Stomach (tissue), 19 donors: Measurements from ENCODE around the gene OR4K5. TPM values are rescaled to one million over a fixed set of nuclear protein-coding genes. Genes with fewer than 3 reads are reported as not detected.

ENCODE experiments used
- DNase-seq, 2 donors: peaks; one replicate each; pipeline versions ENCODE4 v3.0.0 to v3.0.0-alpha.2; 2013 to 2019
- H3K27ac ChIP-seq, 5 donors: fragments of 200-600 bp in 4 of 5; sonication (generic) in 4 of 5; one replicate each; pipeline ENCODE4 v1.5.1; 2013 to 2019; ENCODE audit warnings: mild to moderate bottlenecking in 1 of 5, moderate library complexity in 1 of 5
- H3K27me3 ChIP-seq, 3 donors: fragments of 200-600 bp; sonication (generic); one replicate each; pipeline ENCODE4 v1.5.1; 2017 to 2019; ENCODE audit warnings: mixed run types in 1 of 3
- H3K36me3 ChIP-seq, 4 donors: fragments of 200-600 bp; sonication (generic); 1 replicate in 3 of 4; 2 replicates in 1 of 4; pipeline ENCODE4 v1.5.1; 2016 to 2019
- H3K4me1 ChIP-seq, 4 donors: fragments of 200-600 bp; sonication (generic); one replicate each; pipeline ENCODE4 v1.5.1; 2016 to 2019
- H3K4me3 ChIP-seq, 4 donors: fragments of 200-600 bp; sonication (generic) in 3 of 4; one replicate each; pipeline ENCODE4 v1.5.1; 2016 to 2019; ENCODE audit warnings: mild to moderate bottlenecking in 1 of 4
- H3K9me3 ChIP-seq, 4 donors: fragments of 200-600 bp; sonication (generic); one replicate each; pipeline ENCODE4 v1.5.1; 2016 to 2019
- EP300 ChIP-seq: sonication (generic); formaldehyde crosslinking; IDR thresholded peaks from one replicate; pipeline ENCODE4 v1.6.1; 2017; ENCODE audit warnings: antibody characterized with exemption
- POLR2A ChIP-seq, 4 donors: fragments of 450-650 bp; IDR thresholded peaks; one replicate each; pipeline ENCODE4 v1.6.1; 2016; ENCODE audit warnings: antibody characterized with exemption in 4 of 4, control low read depth in 2 of 4, mild to moderate bottlenecking in 1 of 4, moderate library complexity in 1 of 4
- POLR2AphosphoS5 ChIP-seq, 3 donors: sonication (generic); formaldehyde crosslinking; IDR thresholded peaks; one replicate each; pipeline ENCODE4 v1.6.1; 2016; ENCODE audit warnings: antibody characterized with exemption in 3 of 3
- WGBS, 5 donors: extraction: QIAGEN DNeasy Blood & Tissue Kit in 3 of 5; methylation state at CpG; one replicate each; pipeline versions ENCODE4 v1.1.5 to v1.1.7; 2013 to 2018; 5-methylcytosine and 5-hydroxymethylcytosine counted together
- intact Hi-C: fragments of 100-400 bp; cut with DNase I; formaldehyde crosslinking; loops from one replicate; pipeline ENCODE4 v1.15.1; 2023; ENCODE audit warnings: low total_unique reads
- long read RNA-seq, 10 donors: transcript quantifications; one replicate each; lab custom pipeline, GENCODE V29; 2026
- polyA plus RNA-seq, 3 donors: library from polyadenylated mRNA; stranded (reverse); fragments of 200-250 nt; gene quantifications; one replicate each; pipeline ENCODE4 v1.2.3, GENCODE V29; 2013
- total RNA-seq, 5 donors: library from RNA; depleted of rRNA; stranded (reverse); fragments of >200 nt; gene quantifications; one replicate each; pipeline versions ENCODE4 v1.1.0 to v1.2.3, GENCODE V29; 2014 to 2016
- TF ChIP-seq, protein P1 (sequence below), 7 experiments: fragments of 450-650 bp in 4 of 7; fragments of 200-600 bp in 3 of 7; sonication (generic) in 3 of 7; IDR thresholded peaks; one replicate each; pipeline ENCODE4 v1.5.1; 2016 to 2019; ENCODE audit warnings: antibody characterized with exemption in 7 of 7, control low read depth in 2 of 7, mild to moderate bottlenecking in 1 of 7
- donor health status: healthy with polysubstance abuse.
- donor health status: Bipolar disorder and iron deficiency.
- donor health status: healthy.

OR4K5 gene, protein sequence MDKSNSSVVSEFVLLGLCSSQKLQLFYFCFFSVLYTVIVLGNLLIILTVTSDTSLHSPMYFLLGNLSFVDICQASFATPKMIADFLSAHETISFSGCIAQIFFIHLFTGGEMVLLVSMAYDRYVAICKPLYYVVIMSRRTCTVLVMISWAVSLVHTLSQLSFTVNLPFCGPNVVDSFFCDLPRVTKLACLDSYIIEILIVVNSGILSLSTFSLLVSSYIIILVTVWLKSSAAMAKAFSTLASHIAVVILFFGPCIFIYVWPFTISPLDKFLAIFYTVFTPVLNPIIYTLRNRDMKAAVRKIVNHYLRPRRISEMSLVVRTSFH
- total RNA-seq = not detected
- not detected for polyA plus RNA-seq
- long read RNA-seq, donor 1 = 0 reads
- long read RNA-seq, donor 2 = 0 reads
- long read RNA-seq, donor 3 = 0 reads
- long read RNA-seq, donor 4 = 0 reads
- long read RNA-seq, donor 5 = 0 reads
- long read RNA-seq, donor 6 = 0 reads
- long read RNA-seq, donor 7 = 0 reads
- long read RNA-seq, donor 8 = 0 reads
- long read RNA-seq, donor 9 = 0 reads
- long read RNA-seq, donor 10 = 0 reads

DNA sequence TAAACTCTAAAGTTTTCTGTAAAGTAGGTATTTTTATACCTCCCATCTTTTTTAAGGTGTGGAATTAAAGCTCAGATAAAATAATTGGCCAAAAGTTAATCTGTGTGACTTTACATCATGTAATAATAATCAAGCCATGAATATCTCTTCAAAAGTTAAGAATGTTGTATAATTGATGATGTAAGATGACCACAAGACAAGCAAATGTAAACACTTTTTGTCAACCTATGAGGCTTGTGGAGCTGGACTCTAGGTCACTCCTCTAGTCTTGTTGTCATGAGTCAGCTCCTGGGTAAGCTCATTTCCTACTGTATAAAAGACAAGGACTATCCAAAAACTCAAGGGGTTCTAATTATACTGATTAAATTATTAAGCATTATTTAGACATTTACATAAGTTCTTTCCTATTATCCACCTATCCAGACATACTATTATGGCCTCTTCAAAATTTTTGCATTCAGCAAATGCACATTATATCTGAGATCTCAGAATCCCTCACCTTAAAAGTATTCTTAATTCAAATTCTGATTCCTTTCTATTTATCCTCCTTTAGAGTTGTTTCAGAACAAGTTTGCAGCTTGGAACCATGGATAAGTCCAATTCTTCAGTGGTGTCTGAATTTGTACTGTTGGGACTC, at the start of gene OR4K5:
TSS of gene OR4K5 (plus strand) at position 587 of the 637 bp plus-strand sequence. CDS start at position 587, 0 bp downstream.
- H3K9me3 ChIP-seq = no peaks in the 10 kb centered on the region
- no peak within 1 kb of the TSS for H3K4me3 ChIP-seq
- TF ChIP-seq EP300 (no peak), POLR2AphosphoS5 (IDR thresholded peaks at IDR 0.05) (no peak), POLR2A (IDR thresholded peaks at IDR 0.05) (no peak)
- TF ChIP-seq, protein P1, sequence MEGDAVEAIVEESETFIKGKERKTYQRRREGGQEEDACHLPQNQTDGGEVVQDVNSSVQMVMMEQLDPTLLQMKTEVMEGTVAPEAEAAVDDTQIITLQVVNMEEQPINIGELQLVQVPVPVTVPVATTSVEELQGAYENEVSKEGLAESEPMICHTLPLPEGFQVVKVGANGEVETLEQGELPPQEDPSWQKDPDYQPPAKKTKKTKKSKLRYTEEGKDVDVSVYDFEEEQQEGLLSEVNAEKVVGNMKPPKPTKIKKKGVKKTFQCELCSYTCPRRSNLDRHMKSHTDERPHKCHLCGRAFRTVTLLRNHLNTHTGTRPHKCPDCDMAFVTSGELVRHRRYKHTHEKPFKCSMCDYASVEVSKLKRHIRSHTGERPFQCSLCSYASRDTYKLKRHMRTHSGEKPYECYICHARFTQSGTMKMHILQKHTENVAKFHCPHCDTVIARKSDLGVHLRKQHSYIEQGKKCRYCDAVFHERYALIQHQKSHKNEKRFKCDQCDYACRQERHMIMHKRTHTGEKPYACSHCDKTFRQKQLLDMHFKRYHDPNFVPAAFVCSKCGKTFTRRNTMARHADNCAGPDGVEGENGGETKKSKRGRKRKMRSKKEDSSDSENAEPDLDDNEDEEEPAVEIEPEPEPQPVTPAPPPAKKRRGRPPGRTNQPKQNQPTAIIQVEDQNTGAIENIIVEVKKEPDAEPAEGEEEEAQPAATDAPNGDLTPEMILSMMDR (IDR thresholded peaks at IDR 0.05) = no peak
- H3K4me1 ChIP-seq = no peaks in the 10 kb centered on the region
- no peaks in the 10 kb centered on the region for H3K27me3 ChIP-seq
- intact Hi-C loops = no loop called here
- no peaks in the 10 kb centered on the region for H3K36me3 ChIP-seq
- H3K27ac ChIP-seq = no peak within 1 kb of the TSS
- no peak for DNase-seq

DNA sequence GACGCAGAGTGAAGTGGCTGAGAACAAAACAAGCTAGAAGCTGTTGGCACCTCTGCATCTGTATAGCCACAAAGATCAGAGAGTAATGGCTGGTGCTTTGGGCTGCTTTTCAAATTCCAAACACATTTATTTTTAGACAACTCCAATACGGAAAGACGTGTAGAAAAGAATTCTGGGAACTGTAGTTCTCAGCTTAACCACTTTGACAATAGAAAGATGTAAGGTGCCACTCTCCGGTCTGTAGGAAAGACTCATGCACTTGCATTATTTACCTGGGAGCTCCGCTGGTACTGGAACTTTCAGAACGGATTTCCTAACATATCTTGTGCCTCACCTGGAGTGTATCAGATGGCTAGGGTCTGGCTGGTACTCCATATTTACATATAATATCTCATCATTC, 47.2 kb upstream of the OR4K5 start:
- Histone ChIP-seq H3K9me3 (no peaks in the 10 kb centered on the region), H3K27ac (no peak overlapping the region), H3K36me3 (no peaks in the 10 kb centered on the region), H3K4me1 (no peaks in the 10 kb centered on the region), H3K4me3 (no peak overlapping the region), H3K27me3 (no peaks in the 10 kb centered on the region)
- WGBS, 5 donors = 22 to 36% (median 26%) methylated on average over 6 of the region's 6 CpGs
- no peak for DNase-seq
- intact Hi-C loops = no loop called here
- TF ChIP-seq EP300 = no peak
- no peak for TF ChIP-seq POLR2AphosphoS5 (IDR thresholded peaks at IDR 0.05)
- TF ChIP-seq POLR2A (IDR thresholded peaks at IDR 0.05) = no peak
- TF ChIP-seq, protein P1 (IDR thresholded peaks at IDR 0.05) = no peak

DNA sequence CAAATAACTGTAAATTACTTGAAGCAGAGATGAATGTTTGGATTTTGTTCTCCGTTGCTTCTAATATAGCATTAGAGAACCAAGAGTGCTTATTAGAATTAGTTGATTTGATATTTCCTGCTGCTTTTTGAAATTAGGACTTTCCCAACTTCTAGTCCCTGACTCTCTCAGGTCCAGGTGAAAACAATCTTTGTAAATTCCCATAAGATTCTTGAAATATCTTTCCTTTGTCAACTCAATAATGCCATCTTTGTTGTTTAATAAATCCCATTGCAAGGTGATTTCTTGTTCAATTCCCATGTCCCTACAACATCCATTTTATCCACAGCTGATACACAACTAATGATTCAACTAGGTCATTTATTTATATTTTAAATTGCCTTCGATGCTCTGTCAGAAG, 45.6 kb upstream of the OR4K5 start, which contains the start of gene OR4K2:
TSS of gene OR4K2 (plus strand) at position 301 of the 400 bp plus-strand sequence. CDS start 1,126 bp downstream, outside the sequence.
- no peak within 1 kb of the TSS for H3K4me3 ChIP-seq
- H3K4me1 ChIP-seq = no peaks in the 10 kb centered on the region
- TF ChIP-seq, protein P1 (IDR thresholded peaks at IDR 0.05) = no peak
- TF ChIP-seq POLR2AphosphoS5 (IDR thresholded peaks at IDR 0.05) (no peak), POLR2A (IDR thresholded peaks at IDR 0.05) (no peak), EP300 (no peak)
- H3K9me3 ChIP-seq = no peaks in the 10 kb centered on the region
- DNase-seq = no peak
- WGBS, 5 donors = 46 to 62% (median 51%) methylated on average over 2 of the region's 2 CpGs
- H3K27ac ChIP-seq = no peak within 1 kb of the TSS
- intact Hi-C loops = no loop called here
- H3K36me3 ChIP-seq = no peaks in the 10 kb centered on the region
- H3K27me3 ChIP-seq = no peaks in the 10 kb centered on the region

DNA sequence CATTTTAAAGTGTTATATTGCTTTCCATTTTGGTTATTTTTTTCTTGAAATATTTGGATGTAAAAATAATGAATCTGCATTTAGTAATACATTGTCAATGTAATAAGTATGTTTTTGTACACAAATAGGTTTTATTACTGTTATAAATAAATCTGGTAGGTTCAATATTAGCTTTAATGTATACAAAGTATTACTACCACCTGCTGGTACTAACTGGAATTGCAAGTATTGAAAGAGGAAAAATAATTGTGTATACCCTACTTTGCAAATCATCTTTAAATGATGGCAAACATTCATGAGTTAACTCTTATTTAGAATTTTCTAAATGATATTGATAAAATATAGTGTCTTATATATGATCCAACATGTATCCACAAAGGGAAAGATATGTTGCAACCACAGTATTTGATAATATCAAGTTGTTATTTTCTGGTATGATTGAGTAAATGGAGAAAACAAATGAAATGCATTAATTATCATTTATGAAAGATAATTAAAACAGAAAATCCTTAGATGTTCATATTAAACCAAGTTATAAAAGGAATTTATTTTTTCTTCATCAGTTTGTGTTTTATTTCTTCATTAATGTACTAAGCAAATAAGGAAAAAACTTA, 42.3 kb upstream of the OR4K5 start:
- H3K4me3 ChIP-seq = no peak overlapping the region
- intact Hi-C loops = no loop called here
- H3K36me3 ChIP-seq = no peaks in the 10 kb centered on the region
- TF ChIP-seq, protein P1 (IDR thresholded peaks at IDR 0.05) = peak in 3 of 7 experiments; percentile 31 to 49 (median 43)
- TF ChIP-seq EP300 = no peak
- no peak for DNase-seq
- H3K27me3 ChIP-seq = no peaks in the 10 kb centered on the region
- H3K4me1 ChIP-seq = no peaks in the 10 kb centered on the region
- H3K27ac ChIP-seq = no peak overlapping the region
- no peaks in the 10 kb centered on the region for H3K9me3 ChIP-seq
